GM10266 (cell line): Measurements from ENCODE around the gene WDR47.
"Not testable (repeated sequence)": the region's sequence is repeated elsewhere in the genome, so short reads cannot be mapped to it uniquely, and the experiment has no call there.

ENCODE experiments used
- DNase-seq: peaks from one replicate; pipeline ENCODE4 v3.0.0; 2012; ENCODE audit errors: extremely low spot score
- TF ChIP-seq, protein P1 (sequence below): IDR thresholded peaks from 2 replicates; pipeline ENCODE4 v1.5.1; 2012; ENCODE audit warnings: mild to moderate bottlenecking, low read depth; ENCODE audit not compliant: control insufficient read depth, insufficient read depth; ENCODE audit errors: missing control alignments

Gene WDR47

DNA sequence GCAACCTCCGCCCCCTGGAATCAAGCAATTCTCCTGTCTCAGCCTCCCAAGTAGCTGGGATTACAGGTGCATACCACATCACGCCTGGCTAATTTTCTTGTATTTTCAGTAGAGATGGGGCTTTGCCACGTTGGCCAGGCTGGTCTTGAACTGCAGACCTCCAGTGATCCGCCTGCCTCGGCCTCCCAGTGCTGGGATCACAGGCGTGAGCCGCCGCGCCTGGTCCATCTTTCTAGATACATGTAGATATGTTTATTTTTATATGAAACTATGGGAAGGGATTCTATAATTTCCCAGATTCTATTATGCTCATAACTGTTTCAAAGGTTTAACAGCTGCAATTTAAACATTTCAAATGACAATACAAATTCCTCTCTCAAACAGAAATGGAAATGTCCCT lies 105.7 kb downstream of the WDR47 start:
- TF ChIP-seq, protein P1, sequence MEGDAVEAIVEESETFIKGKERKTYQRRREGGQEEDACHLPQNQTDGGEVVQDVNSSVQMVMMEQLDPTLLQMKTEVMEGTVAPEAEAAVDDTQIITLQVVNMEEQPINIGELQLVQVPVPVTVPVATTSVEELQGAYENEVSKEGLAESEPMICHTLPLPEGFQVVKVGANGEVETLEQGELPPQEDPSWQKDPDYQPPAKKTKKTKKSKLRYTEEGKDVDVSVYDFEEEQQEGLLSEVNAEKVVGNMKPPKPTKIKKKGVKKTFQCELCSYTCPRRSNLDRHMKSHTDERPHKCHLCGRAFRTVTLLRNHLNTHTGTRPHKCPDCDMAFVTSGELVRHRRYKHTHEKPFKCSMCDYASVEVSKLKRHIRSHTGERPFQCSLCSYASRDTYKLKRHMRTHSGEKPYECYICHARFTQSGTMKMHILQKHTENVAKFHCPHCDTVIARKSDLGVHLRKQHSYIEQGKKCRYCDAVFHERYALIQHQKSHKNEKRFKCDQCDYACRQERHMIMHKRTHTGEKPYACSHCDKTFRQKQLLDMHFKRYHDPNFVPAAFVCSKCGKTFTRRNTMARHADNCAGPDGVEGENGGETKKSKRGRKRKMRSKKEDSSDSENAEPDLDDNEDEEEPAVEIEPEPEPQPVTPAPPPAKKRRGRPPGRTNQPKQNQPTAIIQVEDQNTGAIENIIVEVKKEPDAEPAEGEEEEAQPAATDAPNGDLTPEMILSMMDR: no peak
- DNase-seq: no peak

DNA sequence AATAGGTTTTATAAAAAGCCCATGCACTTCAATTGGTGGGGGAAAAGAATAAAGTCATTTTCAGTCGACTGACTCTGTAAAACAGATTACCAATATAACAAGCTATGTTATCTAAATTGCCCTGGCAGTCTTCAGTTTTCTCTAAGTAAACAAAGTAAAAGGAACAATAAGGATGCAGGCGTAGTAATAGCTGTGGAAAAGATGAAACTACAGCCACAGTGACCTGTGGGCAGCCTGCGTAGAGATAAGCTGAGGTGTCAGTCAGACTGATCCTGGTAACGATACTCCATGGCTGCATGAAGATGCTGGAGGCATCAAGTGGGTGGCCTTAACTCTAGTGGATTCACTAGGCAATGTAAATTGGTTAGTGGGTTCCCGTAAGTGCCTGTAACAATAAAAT lies 108.0 kb downstream of the WDR47 start:
- TF ChIP-seq, protein P1: no peak
- DNase-seq: no peak

DNA sequence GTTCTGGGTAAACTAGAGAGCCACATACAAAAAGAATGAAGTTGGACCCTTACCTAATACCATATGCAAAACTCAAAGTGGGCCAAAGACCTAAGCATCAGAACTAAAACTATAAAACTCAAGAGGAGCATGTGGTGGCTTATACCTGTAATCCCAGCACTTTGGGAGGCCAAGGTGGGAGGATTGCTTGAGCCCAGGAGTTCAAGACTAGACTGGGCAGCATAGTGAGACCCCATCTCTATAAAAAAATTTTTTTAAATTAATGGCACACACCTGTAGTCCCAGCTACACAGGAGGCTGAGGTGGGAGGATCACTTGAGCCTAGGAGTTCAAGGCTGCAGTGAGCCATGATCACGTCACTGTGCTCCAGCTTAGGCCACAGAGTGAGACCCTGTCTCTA lies 114.3 kb downstream of the WDR47 start:
- not testable (repeated sequence) for DNase-seq

DNA sequence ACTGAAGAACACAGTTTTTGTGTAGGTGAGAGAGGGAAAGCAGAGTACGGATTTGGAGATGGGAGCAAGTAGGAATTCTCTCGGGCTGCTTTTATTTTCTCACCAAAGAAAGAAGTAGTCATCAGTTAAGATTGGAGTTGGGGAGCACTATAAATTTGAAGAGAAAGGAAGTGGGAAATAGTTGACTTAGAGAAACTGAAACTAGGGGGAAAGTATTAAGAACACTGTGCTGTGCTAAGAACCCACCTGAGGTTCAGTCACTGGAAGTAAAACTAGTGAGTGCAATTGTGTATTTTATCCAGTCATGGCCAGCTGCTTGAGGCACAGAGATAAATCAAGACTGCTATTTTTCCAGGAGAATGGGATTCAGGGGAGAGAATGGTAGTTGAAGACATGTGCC lies 116.0 kb downstream of the WDR47 start:
- TF ChIP-seq, protein P1: no peak
- DNase-seq: peak; percentile 11
